ENCODE results near the gene IL1RAPL1. TPM values are rescaled to one million over a fixed set of nuclear protein-coding genes. Genes with fewer than 3 reads are reported as not detected.

The IL1RAPL1 gene
- total RNA-seq, 2 donors from 2014 or later, result 0.66 to 1.1 TPM

- H3K9me3 ChIP-seq (ENCODE audit: control insufficient read depth, low read length), result no peaks in the 10 kb centered on the region
- no peak overlapping the region for H3K27ac ChIP-seq (ENCODE audit: low read depth, low read length)
- DNase-seq, result no peak
- H3K4me3 Mint-ChIP-seq, result no peak overlapping the region
- H3K27me3 ChIP-seq (ENCODE audit: control insufficient read depth, insufficient read depth, low read length, poor library complexity, severe bottlenecking), result no peaks in the 10 kb centered on the region
- H3K9me3 Mint-ChIP-seq, result no peaks in the 10 kb centered on the region
- H3K9ac ChIP-seq (ENCODE audit: extremely low read depth, low read length, poor library complexity, severe bottlenecking), result no peak overlapping the region
- H3K27me3 Mint-ChIP-seq (ENCODE audit: insufficient read depth), result no peaks in the 10 kb centered on the region
- H3K27ac Mint-ChIP-seq, result no peak overlapping the region
- H3K4me1 ChIP-seq (ENCODE audit: control insufficient read depth, insufficient read depth, low read length), result no peaks in the 10 kb centered on the region
- no peaks in the 10 kb centered on the region for H3K36me3 Mint-ChIP-seq (ENCODE audit: low read depth)
- no peaks in the 10 kb centered on the region for H3K36me3 ChIP-seq (ENCODE audit: control insufficient read depth, insufficient read depth, low read length)
- TF ChIP-seq, protein P1, sequence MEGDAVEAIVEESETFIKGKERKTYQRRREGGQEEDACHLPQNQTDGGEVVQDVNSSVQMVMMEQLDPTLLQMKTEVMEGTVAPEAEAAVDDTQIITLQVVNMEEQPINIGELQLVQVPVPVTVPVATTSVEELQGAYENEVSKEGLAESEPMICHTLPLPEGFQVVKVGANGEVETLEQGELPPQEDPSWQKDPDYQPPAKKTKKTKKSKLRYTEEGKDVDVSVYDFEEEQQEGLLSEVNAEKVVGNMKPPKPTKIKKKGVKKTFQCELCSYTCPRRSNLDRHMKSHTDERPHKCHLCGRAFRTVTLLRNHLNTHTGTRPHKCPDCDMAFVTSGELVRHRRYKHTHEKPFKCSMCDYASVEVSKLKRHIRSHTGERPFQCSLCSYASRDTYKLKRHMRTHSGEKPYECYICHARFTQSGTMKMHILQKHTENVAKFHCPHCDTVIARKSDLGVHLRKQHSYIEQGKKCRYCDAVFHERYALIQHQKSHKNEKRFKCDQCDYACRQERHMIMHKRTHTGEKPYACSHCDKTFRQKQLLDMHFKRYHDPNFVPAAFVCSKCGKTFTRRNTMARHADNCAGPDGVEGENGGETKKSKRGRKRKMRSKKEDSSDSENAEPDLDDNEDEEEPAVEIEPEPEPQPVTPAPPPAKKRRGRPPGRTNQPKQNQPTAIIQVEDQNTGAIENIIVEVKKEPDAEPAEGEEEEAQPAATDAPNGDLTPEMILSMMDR (conservative IDR thresholded peaks at IDR 0.05), result no peak
- H3K4me3 ChIP-seq (ENCODE audit: low read length), result no peak overlapping the region
- WGBS, 2 experiments (ENCODE audit: insufficient coverage in 1 of 2, insufficient read length in 1 of 2), result 100% methylated on average over 1 of the region's 1 CpG; no CpG with 5 or more reads in 1 of the 2 experiments
- no peaks in the 10 kb centered on the region for H3K4me1 Mint-ChIP-seq
Measured at GRCh38 chrX:29665532-29665931, 1078.3 kb downstream of the IL1RAPL1 start.

GRCh38 chrX:29666366-29666765, 1079.1 kb downstream of the IL1RAPL1 start:
- Mint-ChIP-seq H3K36me3 (ENCODE audit: low read depth) (no peaks in the 10 kb centered on the region), H3K27ac (no peak overlapping the region), H3K4me1 (no peaks in the 10 kb centered on the region), H3K4me3 (no peak overlapping the region), H3K9me3 (no peaks in the 10 kb centered on the region), H3K27me3 (ENCODE audit: insufficient read depth) (no peaks in the 10 kb centered on the region)
- TF ChIP-seq, protein P1 (conservative IDR thresholded peaks at IDR 0.05), result no peak
- no peaks in the 10 kb centered on the region for H3K27me3 ChIP-seq (ENCODE audit: control insufficient read depth, insufficient read depth, low read length, poor library complexity, severe bottlenecking)
- H3K4me3 ChIP-seq (ENCODE audit: low read length), result no peak overlapping the region
- no peaks in the 10 kb centered on the region for H3K4me1 ChIP-seq (ENCODE audit: control insufficient read depth, insufficient read depth, low read length)
- no peak overlapping the region for H3K9ac ChIP-seq (ENCODE audit: extremely low read depth, low read length, poor library complexity, severe bottlenecking)
- no peak for DNase-seq
- no peak overlapping the region for H3K27ac ChIP-seq (ENCODE audit: low read depth, low read length)
- 83 to 100% methylated on average over 1 to 5 of the region's 5 CpGs for WGBS, 2 experiments (ENCODE audit: insufficient coverage in 1 of 2, insufficient read length in 1 of 2)
- no peaks in the 10 kb centered on the region for H3K36me3 ChIP-seq (ENCODE audit: control insufficient read depth, insufficient read depth, low read length)
- H3K9me3 ChIP-seq (ENCODE audit: control insufficient read depth, low read length), result no peaks in the 10 kb centered on the region

- H3K27me3 Mint-ChIP-seq (ENCODE audit: insufficient read depth), result no peaks in the 10 kb centered on the region
- no peaks in the 10 kb centered on the region for H3K4me1 Mint-ChIP-seq
- no peak overlapping the region for H3K4me3 Mint-ChIP-seq
- Histone ChIP-seq H3K27ac (ENCODE audit: low read depth, low read length) (no peak overlapping the region), H3K4me1 (ENCODE audit: control insufficient read depth, insufficient read depth, low read length) (no peaks in the 10 kb centered on the region), H3K4me3 (ENCODE audit: low read length) (no peak overlapping the region), H3K27me3 (ENCODE audit: control insufficient read depth, insufficient read depth, low read length, poor library complexity, severe bottlenecking) (no peaks in the 10 kb centered on the region), H3K9me3 (ENCODE audit: control insufficient read depth, low read length) (no peaks in the 10 kb centered on the region), H3K36me3 (ENCODE audit: control insufficient read depth, insufficient read depth, low read length) (no peaks in the 10 kb centered on the region), H3K9ac (ENCODE audit: extremely low read depth, low read length, poor library complexity, severe bottlenecking) (no peak overlapping the region)
- no peak for DNase-seq
- 83% methylated on average over 3 of the region's 5 CpGs; no CpG with 5 or more reads in 1 of the 2 experiments for WGBS, 2 experiments (ENCODE audit: insufficient coverage in 1 of 2, insufficient read length in 1 of 2)
- no peaks in the 10 kb centered on the region for H3K36me3 Mint-ChIP-seq (ENCODE audit: low read depth)
- no peaks in the 10 kb centered on the region for H3K9me3 Mint-ChIP-seq
- TF ChIP-seq, protein P1 (conservative IDR thresholded peaks at IDR 0.05), result no peak
- H3K27ac Mint-ChIP-seq, result no peak overlapping the region
Measured at GRCh38 chrX:29671421-29671820, 1084.2 kb downstream of the IL1RAPL1 start.
